T-helper 9 cell (primary cell): ENCODE results near the gene RNF181.
"Not testable (repeated sequence)": the region's sequence is repeated elsewhere in the genome, so short reads cannot be mapped to it uniquely, and the experiment has no call there.

Experiments
- DNase-seq: peaks from one replicate; pipeline ENCODE4 v3.0.0-alpha.2; 2020
- total RNA-seq, 2 donors: gene quantifications; one replicate each; lab custom pipeline; 2026; lab: John Stamatoyannopoulos, UW

Gene RNF181, protein sequence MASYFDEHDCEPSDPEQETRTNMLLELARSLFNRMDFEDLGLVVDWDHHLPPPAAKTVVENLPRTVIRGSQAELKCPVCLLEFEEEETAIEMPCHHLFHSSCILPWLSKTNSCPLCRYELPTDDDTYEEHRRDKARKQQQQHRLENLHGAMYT
- 22.2 to 47.4 reads per million in 2 donors for total RNA-seq

DNA sequence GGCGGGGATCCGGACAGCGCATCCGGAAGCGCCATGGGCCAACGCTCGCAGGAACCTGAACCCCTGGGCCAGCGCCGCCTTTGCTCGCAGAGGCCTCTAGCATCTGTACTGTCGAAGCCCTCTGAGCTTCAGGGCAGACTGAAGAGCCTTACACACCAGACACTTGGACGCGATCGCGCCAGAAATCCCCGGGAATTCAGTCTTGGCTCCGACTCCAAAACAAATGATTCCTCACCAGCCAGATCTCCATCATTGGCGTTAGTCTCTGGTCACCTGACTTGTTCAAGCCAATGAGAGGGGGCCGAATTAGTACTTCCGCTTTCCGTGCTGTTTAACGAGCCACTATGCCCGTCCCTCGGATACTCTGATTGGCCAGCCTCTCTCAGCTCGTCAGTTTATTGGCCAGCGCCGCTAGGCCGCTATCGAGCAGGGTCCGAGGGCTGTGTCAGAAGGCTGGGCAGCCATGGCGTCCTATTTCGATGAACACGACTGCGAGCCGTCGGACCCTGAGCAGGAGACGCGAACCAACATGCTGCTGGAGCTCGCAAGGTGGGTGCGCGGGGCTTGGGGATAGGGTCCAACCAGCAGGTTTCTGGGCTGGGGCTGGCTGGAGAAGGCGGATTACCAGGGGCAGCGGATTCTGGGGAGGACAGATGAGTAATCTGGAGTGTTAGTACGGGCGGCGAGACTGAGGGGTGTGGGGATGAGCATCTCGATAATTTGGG lies at the start of gene RNF181:
Gene RNF181 (plus strand): TSS at position 445 of the 725 bp plus-strand sequence. CDS start 19 bp downstream, at position 464.
- peak; percentile 81 for DNase-seq

DNA sequence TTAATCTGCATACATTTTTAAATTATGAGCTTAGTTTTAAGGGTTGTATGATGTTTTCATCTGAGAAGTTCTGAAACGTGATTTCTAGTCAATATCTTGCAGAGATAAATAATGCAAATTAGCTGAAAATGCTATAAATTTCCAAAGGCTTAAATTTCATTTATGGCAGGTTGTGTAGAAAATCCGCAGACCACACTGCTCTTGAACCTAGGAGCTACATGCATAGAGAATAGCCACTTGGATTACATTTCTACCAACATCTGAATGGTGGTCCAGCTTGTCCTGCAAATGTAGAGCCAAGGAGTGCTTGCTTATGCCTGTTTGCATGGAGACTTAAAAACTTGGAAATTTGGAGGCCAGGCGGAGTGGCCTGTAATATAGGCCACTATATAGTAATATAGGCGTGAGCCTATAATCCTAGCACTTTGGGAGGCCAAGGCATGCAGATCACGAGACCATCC lies 49.7 kb upstream of the RNF181 start:
- DNase-seq, result no peak

DNA sequence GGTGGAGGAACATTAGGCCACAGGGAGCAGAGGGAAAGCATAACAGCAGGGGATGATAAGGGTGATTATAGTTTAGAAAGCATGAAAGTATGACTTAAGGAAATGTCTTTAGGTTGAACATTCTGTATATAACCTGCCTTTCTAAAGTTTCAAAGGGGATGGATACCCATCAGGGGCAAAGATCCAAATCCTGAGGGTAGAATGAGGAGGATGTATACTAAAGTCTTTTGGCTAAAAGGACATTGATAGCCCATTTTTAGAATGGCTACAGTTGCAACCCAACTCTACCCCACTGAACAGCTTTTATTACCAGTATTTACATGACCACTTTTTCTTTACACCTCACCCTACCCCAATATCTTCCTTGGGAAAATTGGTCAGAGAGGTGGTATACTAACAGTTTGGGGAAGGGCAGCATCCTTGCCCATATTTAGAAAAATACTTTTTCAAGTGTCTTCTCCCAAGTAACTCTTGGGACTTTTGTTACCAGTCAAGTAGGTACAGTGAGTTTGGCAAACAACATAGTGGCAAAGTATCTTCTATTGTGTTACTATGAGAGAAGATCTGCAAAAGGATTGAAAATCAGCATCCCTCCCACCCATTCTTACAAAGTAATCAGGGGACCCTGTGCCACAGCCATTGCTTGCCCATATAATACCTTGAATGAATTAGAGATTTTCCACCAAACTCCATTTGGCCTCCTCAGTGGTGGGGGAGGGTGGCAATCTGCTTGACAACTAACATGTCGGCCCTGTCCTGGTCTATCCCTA lies 48.3 kb upstream of the RNF181 start:
- no peak for DNase-seq

DNA sequence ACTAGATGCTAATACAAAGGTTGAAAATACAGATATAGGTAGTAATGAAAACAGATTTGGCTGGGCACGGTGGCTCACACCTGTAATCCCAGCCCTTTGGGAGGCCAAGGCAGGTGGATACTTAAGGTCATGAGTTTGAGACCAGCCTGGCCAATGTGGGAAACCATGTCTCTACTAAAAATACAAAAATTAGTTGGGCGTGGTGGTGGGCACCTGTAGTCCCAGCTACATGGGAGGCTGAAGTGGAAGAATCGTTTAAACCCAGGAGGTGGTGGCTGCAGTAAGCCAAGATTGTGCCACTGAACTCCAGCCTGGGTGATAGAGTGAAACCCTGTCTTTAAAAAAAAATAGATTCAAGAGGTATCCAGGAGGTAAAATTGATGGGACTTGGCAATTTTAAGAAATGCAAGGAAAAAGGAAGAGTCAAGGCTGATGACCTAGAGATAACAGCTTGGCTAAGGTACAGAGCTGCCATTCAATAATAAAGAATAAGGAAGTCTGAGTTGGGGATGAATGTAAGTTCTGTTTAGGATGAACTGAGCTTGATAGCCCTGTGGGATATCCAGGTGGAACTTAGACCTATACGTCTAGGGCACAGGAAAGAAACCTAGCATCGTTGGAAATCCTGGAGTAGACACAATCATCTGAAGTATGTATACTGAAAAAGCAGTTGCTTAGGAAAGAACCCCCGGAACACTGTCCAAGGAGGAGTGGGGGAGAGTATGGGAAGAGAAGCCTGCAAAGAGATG lies 47.5 kb upstream of the RNF181 start:
- no peak for DNase-seq

DNA sequence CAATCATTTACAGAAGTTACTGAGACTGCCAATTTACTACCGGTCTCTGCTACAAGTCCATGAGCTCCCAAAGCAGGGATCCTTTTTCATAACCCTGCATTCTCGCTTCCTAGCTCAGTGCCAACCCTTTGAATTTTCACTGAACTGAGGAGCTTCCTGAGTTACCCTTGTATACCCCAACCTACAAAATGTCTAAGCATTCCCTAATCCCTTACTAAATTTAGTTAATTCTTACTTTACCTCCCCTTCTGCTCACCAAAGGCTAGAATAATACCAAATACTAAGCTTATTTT lies 47.0 kb upstream of the RNF181 start:
- no peak for DNase-seq

DNA sequence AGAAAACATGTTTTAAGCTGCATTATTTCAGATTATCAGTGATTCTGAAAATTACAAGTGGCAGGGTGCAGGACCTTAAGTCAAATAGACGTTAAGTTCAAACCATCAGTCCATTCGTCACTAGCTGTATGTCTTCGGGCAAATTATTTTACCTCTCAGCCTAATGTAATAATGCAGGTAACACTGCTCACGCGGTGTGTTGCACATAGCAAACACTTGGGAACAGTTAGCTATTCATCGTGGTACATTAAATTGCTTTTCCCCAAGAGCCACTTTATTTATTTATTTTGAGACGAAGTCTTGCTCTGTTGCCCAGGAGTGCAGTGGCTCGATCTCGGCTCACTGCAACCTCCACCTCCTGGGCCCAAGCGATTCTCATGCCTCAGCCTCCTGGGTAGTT lies 46.5 kb upstream of the RNF181 start:
- DNase-seq, result no peak

DNA sequence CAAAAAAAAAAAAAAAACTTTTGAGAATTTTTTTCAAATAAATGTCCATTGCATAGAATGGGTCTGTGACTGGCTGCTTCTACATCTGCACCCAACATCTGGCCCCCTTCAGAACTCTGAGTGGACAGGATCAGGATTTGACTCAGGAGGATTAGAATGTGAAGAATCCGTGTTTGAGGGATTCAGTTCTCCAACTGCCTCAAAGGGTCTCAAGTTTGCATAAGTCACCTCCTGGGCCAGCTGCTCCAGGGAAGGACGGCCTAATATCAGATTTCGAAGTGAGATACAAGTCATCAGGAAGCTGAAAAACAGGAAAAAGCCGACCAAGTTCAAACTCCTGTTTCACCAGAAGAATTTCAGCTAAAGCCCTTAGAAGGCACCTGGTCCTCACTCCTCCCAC lies 45.7 kb upstream of the RNF181 start:
- no peak for DNase-seq

DNA sequence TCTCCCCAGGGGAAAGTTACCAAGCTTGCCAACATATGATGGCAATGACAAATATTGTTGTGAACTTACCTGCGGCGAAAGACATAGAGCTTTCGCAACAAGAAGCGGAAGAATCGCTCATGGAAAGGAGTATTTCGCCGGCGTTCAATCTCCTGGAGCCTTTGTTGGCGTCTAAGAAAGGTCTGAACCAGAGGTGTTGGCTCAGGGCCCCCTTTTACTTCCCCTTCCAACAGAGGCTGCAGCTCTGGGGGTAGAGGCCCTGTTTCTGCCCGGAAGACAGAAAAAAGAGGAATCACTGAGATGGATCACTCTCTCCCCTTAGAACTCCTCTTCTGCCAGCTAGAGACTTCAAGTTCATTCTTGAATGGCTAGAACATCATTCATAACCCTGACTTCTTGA lies 45.1 kb upstream of the RNF181 start:
- no peak for DNase-seq

DNA sequence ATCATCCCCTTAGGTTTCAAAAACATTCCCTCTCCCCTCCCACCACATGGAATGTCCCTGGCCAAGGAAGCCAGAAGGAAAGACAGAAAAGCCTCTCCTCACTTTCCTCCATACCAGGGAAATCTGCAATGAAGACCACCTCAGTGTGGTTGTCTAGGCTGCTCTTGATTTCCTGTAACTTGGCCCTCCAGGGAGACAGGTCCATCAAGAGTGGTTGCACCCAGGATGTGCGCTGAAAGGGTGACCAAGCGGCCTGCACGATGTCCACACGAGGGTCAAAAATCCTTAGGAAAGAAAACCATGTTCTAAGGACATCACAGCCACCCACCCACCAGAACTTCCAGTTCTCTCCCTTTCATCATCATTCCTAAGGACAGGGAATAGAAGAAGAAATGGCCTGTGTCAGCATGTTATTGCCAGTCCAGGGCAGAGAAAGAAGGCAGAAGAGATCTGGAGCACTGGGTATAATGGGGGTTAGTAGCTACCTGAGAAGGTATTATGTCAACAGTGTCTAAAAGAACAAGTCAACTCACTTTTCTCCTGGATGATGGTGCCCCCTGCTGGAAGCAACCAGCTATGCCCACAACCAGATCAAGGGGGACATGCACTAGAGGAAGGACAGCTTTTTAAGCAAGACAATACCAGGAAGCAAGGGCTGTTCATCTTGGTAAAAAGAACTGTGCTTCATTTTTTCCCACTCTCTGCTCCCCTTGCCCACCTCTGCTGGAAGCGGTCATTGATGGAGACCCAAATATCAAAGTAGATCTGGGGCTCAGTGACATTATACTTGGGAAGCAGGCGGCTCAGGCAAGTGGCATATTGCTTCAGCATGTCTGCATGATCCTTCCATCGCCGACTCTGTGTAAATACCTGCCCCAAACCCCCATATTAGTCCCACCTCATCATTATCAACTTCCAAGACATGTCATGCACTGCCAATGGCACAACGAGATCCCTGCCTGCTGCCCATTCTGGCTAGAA lies 43.6 kb upstream of the RNF181 start:
- peak; percentile 89 for DNase-seq

DNA sequence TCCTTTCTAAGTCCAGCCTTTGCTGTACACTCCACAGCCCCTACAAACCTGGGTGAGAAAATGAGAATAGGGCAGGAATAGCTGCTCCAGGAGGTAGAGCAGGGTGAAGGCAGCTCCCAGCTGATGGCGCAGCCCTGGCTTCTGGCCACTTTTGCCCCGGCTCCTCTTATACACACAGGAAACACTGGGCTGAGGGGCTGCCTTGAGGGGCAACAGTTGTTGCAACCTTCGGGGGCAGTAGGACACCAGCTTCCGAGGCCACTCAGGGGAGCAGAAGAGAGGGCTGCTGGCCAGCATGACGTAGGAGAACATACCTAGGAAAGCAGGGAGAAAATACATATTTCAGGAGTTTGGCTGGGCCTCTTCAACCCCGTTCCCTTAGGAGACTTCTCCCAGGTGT lies 42.4 kb upstream of the RNF181 start:
- no peak for DNase-seq

DNA sequence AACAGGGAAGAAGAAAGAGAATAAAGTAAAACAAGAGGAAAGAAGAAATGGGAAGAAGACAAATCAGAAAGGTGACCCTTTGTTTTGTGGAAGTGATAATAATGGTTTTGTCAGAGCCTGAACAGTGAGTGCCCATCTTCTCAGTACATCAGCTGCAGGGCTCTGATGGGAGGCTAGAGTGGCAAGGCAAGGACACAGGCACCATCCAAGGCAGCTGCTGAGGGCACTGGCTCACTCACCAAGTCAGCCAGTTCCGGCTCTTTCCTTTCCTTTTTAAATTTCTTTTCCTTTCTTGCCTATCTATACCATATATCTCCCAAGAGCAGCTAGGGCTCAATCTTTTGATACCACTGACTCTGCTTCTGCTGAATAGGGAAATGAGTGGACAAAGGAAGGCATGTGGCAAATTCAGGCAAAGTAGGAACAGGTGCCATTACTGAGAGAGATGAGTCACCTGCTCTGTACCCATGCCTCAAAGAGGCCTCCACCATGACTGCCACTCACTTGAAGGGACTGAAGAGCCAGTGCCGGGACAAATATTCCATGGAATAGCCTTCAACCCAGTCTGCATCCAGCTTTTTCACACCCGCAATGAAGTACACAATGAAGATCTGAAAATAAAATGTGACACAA lies 40.4 kb upstream of the RNF181 start:
- no peak for DNase-seq

DNA sequence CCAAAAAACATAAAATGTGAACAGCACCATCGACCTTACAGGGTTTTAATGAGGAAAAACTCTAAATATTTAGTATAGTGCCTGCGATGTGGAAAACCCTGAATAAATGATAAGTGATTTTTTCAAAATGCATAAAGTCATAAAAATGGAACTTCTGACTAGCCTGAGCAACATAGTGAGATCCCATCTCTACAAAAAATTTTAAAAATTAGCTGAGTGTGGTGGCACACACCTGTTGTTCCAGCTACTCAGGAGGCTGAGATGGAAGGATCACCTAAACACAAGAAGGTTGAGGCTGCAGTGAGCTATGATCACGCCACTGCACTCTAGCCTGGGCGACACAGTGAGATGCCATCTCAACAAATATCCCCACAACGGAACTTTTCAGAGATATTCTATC lies 38.4 kb upstream of the RNF181 start:
- DNase-seq, result no peak

DNA sequence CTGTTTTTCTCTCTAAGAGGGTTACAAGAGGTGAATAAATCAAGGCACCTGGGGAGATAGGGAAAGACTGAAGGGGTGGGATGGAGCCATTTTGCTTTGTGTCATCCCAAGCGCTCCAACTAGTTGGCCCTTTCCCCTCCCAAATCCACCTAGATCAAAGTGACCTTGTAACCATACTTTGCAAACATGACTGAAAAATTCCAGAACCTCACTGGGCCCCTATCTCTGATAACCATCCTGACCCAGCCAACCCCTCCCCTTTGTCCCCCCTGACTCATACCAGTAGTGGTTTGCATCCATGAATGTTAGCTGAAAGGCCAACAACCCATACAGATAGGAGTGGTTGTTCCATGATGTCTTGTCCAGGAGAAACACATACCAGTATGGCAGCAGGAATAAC lies 37.4 kb upstream of the RNF181 start:
- DNase-seq, result no peak

DNA sequence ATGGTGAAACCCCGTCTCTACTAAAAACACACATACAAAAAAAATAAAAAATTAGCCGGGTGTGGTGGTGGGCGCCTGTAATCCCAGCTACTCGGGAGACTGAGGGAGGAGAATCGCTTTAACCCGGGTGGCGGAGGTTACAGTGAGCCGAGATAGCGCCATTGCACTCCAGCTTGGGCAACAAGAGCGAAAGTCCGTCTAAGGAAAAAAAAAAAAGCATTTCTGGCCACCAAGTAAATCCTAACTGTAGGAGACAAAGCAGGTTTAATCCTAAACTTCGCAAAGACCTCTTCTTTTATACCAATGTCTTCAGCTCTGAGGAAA lies 35.2 kb upstream of the RNF181 start:
- not testable (repeated sequence) for DNase-seq

DNA sequence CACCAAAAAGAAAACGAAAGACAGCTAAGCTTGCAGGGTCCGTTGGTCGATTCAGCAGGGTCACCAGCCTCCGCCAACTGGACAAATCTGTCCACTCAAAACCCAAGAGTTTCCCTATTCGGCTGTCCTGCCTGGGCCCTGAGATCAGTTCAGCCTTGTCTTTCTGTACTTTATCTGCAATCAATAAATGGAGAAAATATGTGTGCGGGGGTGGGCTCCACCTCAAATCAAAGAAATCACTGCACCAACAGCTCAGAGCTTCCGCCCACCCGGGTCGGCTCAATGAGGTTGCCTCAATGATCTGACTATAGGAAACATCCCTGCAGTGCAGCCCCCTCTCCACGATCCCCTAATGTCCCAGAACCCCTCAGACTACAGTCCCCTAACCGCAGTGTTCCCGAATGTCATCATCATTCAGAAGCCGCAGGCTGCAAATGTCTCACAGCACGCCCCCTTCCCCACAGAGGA lies 34.7 kb upstream of the RNF181 start:
- no peak for DNase-seq

DNA sequence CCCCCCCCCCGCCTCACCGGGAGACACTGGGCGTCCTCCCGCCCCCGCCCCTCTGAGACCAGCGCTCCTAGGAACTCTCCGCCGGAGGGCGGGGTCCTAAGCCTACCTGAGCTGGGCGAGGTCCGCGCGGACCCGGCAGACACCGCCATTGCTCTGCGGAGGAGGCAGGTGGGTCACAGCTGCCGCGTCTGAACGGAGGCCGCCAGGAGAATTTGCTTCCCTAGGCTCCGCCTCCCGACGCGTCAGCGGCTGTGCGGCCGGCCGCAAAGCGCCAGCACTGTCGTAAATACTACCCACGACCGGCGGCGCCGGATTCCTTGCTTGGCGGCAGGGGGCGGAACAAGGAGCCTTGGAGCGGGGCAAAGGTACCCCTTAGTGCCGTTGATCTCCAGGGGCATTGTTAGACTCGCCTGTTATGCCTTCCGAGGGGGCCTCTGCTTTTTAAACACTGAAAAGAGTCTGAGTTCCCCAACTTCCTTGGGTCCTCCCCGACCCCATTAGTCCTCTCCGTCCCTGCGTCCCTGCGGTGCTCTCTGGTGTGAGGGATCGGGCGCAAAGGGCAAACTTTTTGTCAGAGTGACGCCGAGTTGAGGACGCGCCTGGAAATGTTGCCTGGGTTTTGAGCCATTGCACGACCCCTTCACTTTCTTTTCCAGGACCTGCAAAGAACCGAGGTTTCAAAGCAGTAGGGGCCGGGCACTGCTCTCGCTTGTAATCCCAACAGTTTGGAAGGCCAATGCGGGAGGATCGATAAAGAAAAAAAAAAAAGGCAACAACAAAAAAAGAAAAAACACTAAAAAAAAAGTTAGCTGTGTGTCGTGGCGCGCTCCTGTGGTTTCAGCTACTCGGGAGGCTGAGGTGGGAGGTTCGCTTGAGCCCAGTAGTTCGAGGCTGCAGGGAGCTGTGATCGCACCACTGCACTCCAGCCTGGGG lies 34.0 kb upstream of the RNF181 start, which contains the start of gene GGCX:
Gene GGCX (minus strand): TSS at position 214 of the 933 bp plus-strand sequence. CDS start 65 bp downstream, at position 149.
- DNase-seq, result peak; percentile 90

DNA sequence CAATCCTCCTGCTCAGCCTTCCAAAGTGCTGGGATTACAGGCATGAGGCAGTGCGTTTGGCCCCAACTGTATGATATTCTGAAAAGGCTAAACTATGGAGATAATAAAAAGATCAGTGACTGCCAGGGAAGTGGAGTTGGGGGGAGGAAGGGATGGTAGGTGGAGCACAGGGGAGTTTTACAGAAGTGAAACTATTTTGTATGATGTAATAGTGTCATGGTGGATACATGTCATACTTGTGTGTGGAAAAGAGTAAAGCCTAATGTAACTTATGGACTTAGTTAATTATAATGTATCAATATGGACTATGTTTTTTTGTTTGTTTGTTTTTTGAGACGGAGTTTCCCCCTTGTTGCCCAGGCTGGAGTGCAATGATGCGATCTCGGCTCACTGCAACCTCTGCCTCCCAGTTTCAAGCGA lies 31.4 kb upstream of the RNF181 start:
- no peak for DNase-seq

DNA sequence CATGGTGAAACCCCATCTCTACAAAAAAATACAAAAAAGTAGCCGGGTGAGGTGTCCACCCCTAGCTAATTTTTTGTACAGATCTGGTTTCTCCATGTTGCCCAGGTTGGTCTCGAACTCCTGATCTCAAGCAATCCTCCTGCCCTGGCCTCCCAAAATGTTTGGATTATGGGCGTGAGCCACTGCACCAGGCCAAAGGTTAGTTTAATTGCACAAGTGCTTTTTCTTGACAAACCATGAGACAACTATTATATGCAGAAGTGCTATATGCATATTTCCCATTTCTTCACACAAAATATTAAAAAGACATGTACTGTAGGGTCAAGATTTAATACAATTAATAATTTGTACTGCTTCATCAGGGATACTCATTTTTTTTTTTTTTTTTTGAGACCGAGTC lies 29.3 kb upstream of the RNF181 start:
- no peak for DNase-seq

DNA sequence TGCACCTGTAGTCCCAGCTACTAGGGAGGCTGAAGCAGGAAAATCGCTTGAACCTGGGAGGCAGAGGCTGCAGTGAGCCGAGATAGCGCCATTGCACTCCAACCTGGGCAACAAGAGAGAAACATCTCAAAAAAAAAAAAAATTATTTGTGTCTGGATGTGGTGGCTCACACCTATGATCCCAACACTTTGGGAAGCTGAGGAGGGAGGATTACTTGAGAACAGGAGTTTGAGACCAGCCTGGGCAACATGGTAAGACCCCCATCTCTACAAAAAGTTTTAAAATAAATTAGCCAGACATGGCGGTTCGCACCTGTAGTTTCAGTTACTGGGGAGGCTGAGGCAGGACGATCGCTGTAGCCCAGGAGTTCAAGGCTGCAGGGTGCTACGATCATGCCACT lies 19.8 kb upstream of the RNF181 start:
- DNase-seq, result no peak

DNA sequence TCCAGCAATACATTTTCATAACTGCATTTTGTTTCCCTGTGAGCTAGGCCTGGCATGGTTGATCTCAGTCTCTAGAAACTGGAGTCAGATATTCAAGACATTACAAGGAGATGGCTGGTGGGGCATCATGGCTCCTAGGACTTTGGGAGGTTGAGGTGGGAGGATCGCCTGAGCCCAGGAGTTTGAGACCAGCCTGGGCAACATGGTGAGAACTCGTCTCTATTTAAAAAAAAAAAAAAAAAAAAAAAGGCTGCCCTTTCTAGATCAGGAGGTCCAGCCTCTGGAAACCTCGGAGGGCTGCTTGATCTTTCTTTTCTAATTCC lies 18.5 kb upstream of the RNF181 start:
- no peak for DNase-seq
